Panc1 (cell line): ENCODE results near the gene DSG4. TPM values are rescaled to one million over a fixed set of nuclear protein-coding genes. Genes with fewer than 3 reads are reported as not detected.

ENCODE experiments used
- ATAC-seq: fragments of 200-7000 bp; cut with Tn5 transposase; 2 replicates; pipeline ENCODE4 v1.9.1; 2020; ENCODE audit warnings: mild to moderate bottlenecking, moderate library complexity
- BruUV-seq: library from RNA; stranded (reverse); fragments of 400-500 nt; replicated peaks from 2 replicates; lab custom pipeline; 2021; lab: Mats Ljungman, UMichigan
- CTCF ChIA-PET: fragments of 300-600 bp; sonication (Branson Sonifier 250); formaldehyde crosslinking; loops from one replicate; lab custom pipeline; 2022; ENCODE audit warnings: antibody characterized with exemption; lab: Charles Lee
- POLR2A ChIA-PET: fragments of 300-600 bp; sonication (Branson Sonifier 250); formaldehyde crosslinking; loops from one replicate; lab custom pipeline; 2022; ENCODE audit warnings: antibody characterized with exemption; lab: Charles Lee
- DNase-seq: peaks from one replicate; pipeline ENCODE4 v3.0.0-alpha.2; 2010; ENCODE audit warnings: low read depth, low spot score
- H3K27ac ChIP-seq: 2 replicates; pipeline ENCODE4 v1.5.1; 2011; ENCODE audit warnings: mild to moderate bottlenecking, low read length, inconsistent platforms
- H3K27me3 ChIP-seq: fragments of 200-500 bp; sonication (Bioruptor generic); 2 replicates; pipeline ENCODE4 v1.6.0; 2014; ENCODE audit warnings: low read length, inconsistent platforms; ENCODE audit not compliant: control insufficient read depth, insufficient read depth
- H3K36me3 ChIP-seq: fragments of 200-500 bp; sonication (Bioruptor generic); 2 replicates; pipeline ENCODE4 v1.5.1; 2014; ENCODE audit warnings: inconsistent platforms, mild to moderate bottlenecking, low read length, moderate library complexity; ENCODE audit not compliant: control insufficient read depth, insufficient read depth
- H3K4me1 ChIP-seq: 2 replicates; pipeline ENCODE4 v1.5.1; 2011; ENCODE audit warnings: inconsistent platforms, mild to moderate bottlenecking, low read length, moderate library complexity; ENCODE audit not compliant: control insufficient read depth, insufficient read depth
- H3K4me3 ChIP-seq, 2 experiments: 2 replicates each; pipeline ENCODE4 v1.5.1; 2011 to 2012; ENCODE audit warnings: low read depth in 2 of 2, low read length in 2 of 2, mild to moderate bottlenecking in 2 of 2, inconsistent platforms in 1 of 2, moderate library complexity in 1 of 2
- H3K9me3 ChIP-seq: fragments of 200-500 bp; sonication (Bioruptor generic); 2 replicates; pipeline ENCODE4 v1.5.1; 2014; ENCODE audit warnings: low read depth, mild to moderate bottlenecking, inconsistent platforms, low read length, moderate library complexity; ENCODE audit not compliant: control insufficient read depth, insufficient read depth
- POLR2AphosphoS5 ChIP-seq: IDR thresholded peaks from 2 replicates; pipeline ENCODE4 v1.6.1; 2012; ENCODE audit warnings: mild to moderate bottlenecking, low read depth, low read length, moderate library complexity
- SIN3A ChIP-seq: IDR thresholded peaks from 2 replicates; pipeline ENCODE4 v1.6.1; 2012; ENCODE audit warnings: low read depth, mild to moderate bottlenecking, low read length, moderate library complexity, borderline replicate concordance; ENCODE audit not compliant: insufficient read depth
- TCF7L2 ChIP-seq: IDR thresholded peaks from 2 replicates; pipeline ENCODE4 v1.6.1; 2011; ENCODE audit warnings: mild to moderate bottlenecking, low read depth, low read length, inconsistent platforms
- in situ Hi-C: cut with HindIII; loops from 2 replicates; pipeline ENCODE4 v1.10.0; 2016; ENCODE audit warnings: low sequenced_read_pairs, low pct_unique_long_range_greater_than_20kb
- intact Hi-C: fragments of 100-400 bp; cut with micrococcal nuclease; formaldehyde crosslinking; loops from one replicate; pipeline ENCODE4 v1.10.0; 2022; ENCODE audit not compliant: unreplicated experiment
- total RNA-seq: library from RNA; stranded (reverse); gene quantifications from one replicate; pipeline ENCODE4 v1.2.1, GENCODE V29; 2021; ENCODE audit not compliant: unreplicated experiment
- TF ChIP-seq, protein P1 (sequence below), 2 experiments: IDR thresholded peaks; 2 replicates each; pipeline ENCODE4 v1.6.1; 2011 to 2012; ENCODE audit warnings: low read depth in 2 of 2, control low read depth in 1 of 2, low read length in 1 of 2, mild to moderate bottlenecking in 1 of 2, moderate library complexity in 1 of 2; ENCODE audit not compliant: insufficient read depth in 1 of 2
- TF ChIP-seq, protein P2 (sequence below): fragments of 450-650 bp; IDR thresholded peaks from 2 replicates; pipeline ENCODE4 v1.5.1; 2017; ENCODE audit warnings: mild to moderate bottlenecking

Gene DSG4
- total RNA-seq, 1 experiment from 2014 or later, result not detected

DNA sequence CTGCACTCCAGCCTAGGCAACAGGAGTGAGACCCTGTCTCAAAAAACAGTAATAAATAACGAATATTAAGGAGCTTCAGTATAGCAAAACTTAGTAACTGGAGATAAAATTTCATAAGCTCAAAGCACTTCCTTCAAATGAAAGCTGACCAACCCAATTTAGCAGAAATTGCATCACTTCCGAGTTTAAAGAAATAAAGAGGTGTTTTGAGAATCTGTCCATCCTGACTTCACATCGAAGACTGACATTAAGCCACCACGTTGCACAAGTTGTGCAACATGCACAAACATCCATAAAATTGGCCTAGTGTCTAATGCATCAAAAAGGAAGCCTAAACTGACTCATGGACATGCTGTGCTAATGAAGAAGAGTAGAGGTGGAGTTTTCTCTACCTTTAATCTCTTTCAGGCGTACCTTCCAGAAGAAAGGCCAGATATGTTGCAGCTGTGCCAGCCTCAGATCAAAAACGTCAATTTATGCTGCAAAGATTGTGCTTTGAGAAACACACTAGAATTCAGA is 63.3 kb downstream of the DSG4 start:
- intact Hi-C loops, result no loop called here
- H3K4me1 ChIP-seq, result no peaks in the 10 kb centered on the region
- DNase-seq (no peak), ATAC-seq (no peak)
- CTCF ChIA-PET, result no interaction called here
- BruUV-seq, result no TSS peak
- no peaks in the 10 kb centered on the region for H3K9me3 ChIP-seq
- in situ Hi-C loops, result no loop called here
- TF ChIP-seq, protein P1, sequence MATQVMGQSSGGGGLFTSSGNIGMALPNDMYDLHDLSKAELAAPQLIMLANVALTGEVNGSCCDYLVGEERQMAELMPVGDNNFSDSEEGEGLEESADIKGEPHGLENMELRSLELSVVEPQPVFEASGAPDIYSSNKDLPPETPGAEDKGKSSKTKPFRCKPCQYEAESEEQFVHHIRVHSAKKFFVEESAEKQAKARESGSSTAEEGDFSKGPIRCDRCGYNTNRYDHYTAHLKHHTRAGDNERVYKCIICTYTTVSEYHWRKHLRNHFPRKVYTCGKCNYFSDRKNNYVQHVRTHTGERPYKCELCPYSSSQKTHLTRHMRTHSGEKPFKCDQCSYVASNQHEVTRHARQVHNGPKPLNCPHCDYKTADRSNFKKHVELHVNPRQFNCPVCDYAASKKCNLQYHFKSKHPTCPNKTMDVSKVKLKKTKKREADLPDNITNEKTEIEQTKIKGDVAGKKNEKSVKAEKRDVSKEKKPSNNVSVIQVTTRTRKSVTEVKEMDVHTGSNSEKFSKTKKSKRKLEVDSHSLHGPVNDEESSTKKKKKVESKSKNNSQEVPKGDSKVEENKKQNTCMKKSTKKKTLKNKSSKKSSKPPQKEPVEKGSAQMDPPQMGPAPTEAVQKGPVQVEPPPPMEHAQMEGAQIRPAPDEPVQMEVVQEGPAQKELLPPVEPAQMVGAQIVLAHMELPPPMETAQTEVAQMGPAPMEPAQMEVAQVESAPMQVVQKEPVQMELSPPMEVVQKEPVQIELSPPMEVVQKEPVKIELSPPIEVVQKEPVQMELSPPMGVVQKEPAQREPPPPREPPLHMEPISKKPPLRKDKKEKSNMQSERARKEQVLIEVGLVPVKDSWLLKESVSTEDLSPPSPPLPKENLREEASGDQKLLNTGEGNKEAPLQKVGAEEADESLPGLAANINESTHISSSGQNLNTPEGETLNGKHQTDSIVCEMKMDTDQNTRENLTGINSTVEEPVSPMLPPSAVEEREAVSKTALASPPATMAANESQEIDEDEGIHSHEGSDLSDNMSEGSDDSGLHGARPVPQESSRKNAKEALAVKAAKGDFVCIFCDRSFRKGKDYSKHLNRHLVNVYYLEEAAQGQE (IDR thresholded peaks at IDR 0.05; ENCODE audit: insufficient read depth in 1 of 2, low read depth in 2 of 2, low read length in 1 of 2), result no peak
- no peak overlapping the region for H3K4me3 ChIP-seq
- POLR2A ChIA-PET, result no interaction called here
- no peaks in the 10 kb centered on the region for H3K27me3 ChIP-seq
- H3K36me3 ChIP-seq, result no peaks in the 10 kb centered on the region
- no peak overlapping the region for H3K27ac ChIP-seq

DNA sequence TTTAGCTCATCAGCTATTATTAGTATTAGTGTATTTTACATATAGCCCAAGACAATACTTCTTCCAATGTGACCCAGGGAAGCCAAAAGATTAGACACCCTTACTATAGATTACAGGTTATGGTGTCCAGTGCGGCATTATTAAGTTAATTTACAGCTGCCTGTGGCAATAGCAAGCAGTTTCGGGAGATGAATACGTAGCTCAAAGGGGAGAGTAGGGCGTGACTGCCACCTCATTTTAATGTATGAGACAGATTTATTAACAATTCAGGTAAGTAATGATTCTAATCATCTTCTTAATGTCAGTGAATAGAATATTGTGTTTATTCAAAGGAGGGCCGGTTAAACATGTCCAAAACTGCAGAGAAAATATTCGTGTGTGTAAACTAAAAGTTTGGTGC is 64.2 kb downstream of the DSG4 start:
- Histone ChIP-seq H3K4me1 (no peaks in the 10 kb centered on the region), H3K9me3 (no peaks in the 10 kb centered on the region), H3K27me3 (no peaks in the 10 kb centered on the region), H3K27ac (no peak overlapping the region), H3K4me3 (no peak overlapping the region), H3K36me3 (no peaks in the 10 kb centered on the region)
- in situ Hi-C loops, result no loop called here
- ATAC-seq, result no peak
- ChIA-PET POLR2A (no interaction called here), CTCF (no interaction called here)
- intact Hi-C loops, result no loop called here
- BruUV-seq, result no TSS peak
- TF ChIP-seq, protein P1 (IDR thresholded peaks at IDR 0.05; ENCODE audit: insufficient read depth in 1 of 2, low read depth in 2 of 2, low read length in 1 of 2), result no peak
- TF ChIP-seq TCF7L2 (no peak), POLR2AphosphoS5 (no peak), SIN3A (no peak)
- TF ChIP-seq, protein P2, sequence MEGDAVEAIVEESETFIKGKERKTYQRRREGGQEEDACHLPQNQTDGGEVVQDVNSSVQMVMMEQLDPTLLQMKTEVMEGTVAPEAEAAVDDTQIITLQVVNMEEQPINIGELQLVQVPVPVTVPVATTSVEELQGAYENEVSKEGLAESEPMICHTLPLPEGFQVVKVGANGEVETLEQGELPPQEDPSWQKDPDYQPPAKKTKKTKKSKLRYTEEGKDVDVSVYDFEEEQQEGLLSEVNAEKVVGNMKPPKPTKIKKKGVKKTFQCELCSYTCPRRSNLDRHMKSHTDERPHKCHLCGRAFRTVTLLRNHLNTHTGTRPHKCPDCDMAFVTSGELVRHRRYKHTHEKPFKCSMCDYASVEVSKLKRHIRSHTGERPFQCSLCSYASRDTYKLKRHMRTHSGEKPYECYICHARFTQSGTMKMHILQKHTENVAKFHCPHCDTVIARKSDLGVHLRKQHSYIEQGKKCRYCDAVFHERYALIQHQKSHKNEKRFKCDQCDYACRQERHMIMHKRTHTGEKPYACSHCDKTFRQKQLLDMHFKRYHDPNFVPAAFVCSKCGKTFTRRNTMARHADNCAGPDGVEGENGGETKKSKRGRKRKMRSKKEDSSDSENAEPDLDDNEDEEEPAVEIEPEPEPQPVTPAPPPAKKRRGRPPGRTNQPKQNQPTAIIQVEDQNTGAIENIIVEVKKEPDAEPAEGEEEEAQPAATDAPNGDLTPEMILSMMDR, result no peak
- DNase-seq, result no peak
